SU-DHL-6 (cell line): ENCODE measurements around the gene CREG2.

Source experiments
- H2AFZ ChIP-seq: fragments of 200-600 bp; sonication (generic); 2 replicates; pipeline ENCODE4 v1.6.1; 2014; ENCODE audit warnings: low read depth, mild to moderate bottlenecking, moderate library complexity, mixed read lengths, antibody characterized with exemption, low read length; ENCODE audit not compliant: severe bottlenecking
- H3F3A ChIP-seq: fragments of 200-600 bp; shearing (Covaris generic); 2 replicates; pipeline ENCODE4 v1.6.0; 2016; ENCODE audit warnings: antibody characterized with exemption, mild to moderate bottlenecking; ENCODE audit not compliant: insufficient read depth
- H3K27ac ChIP-seq: fragments of 200-600 bp; sonication (generic); 2 replicates; pipeline ENCODE4 v1.5.1; 2016; ENCODE audit warnings: low read depth, mild to moderate bottlenecking, low read length, moderate library complexity, mixed read lengths
- H3K27me3 ChIP-seq: fragments of 200-600 bp; sonication (generic), shearing (Covaris generic); 2 replicates; pipeline ENCODE4 v1.6.0; 2014; ENCODE audit warnings: mild to moderate bottlenecking, low read length
- H3K36me3 ChIP-seq: fragments of 200-600 bp; sonication (generic); 2 replicates; pipeline ENCODE4 v1.6.1; 2014; ENCODE audit warnings: mild to moderate bottlenecking, low read length, mixed read lengths
- H3K4me2 ChIP-seq: fragments of 300-600, 200-600 bp; shearing (Covaris generic), sonication (generic); 2 replicates; pipeline ENCODE4 v1.6.0; 2014; ENCODE audit warnings: low read length, low read depth, mild to moderate bottlenecking; ENCODE audit not compliant: poor library complexity, severe bottlenecking
- H3K4me3 ChIP-seq: fragments of 200-600 bp; sonication (generic); 2 replicates; pipeline ENCODE4 v1.5.1; 2014; ENCODE audit warnings: antibody characterized with exemption, low read length, mild to moderate bottlenecking, mixed read lengths; ENCODE audit not compliant: insufficient read depth, poor library complexity, severe bottlenecking
- H3K79me2 ChIP-seq: fragments of 200-600 bp; sonication (generic); 2 replicates; pipeline ENCODE4 v1.6.1; 2014; ENCODE audit warnings: mild to moderate bottlenecking, low read length, moderate library complexity; ENCODE audit not compliant: insufficient read depth
- H3K9ac ChIP-seq: fragments of 200-600 bp; sonication (generic); 2 replicates; pipeline ENCODE4 v1.7.0; 2014; ENCODE audit warnings: mild to moderate bottlenecking, low read length
- H3K9me2 ChIP-seq: fragments of 200-600 bp; sonication (generic); replicated peaks from 2 replicates; pipeline ENCODE4 v1.6.1; 2014; ENCODE audit warnings: low read length; ENCODE audit not compliant: insufficient read depth
- H3K9me3 ChIP-seq: fragments of 200-600 bp; sonication (generic); 2 replicates; pipeline ENCODE4 v1.6.1; 2014; ENCODE audit warnings: low read length, mixed read lengths; ENCODE audit not compliant: insufficient read depth
- H4K20me1 ChIP-seq: fragments of 200-600 bp; sonication (generic); 2 replicates; pipeline ENCODE4 v1.6.1; 2014; ENCODE audit warnings: low read depth, mild to moderate bottlenecking, antibody characterized with exemption, low read length, moderate library complexity, mixed read lengths
- EZH2phosphoT487 ChIP-seq: fragments of 200-600 bp; sonication (generic), shearing (Covaris generic); conservative IDR thresholded peaks from 2 replicates; pipeline ENCODE4 v1.6.1; 2018; ENCODE audit warnings: mild to moderate bottlenecking, antibody characterized with exemption, low read length, moderate library complexity, mixed read lengths
- TF ChIP-seq, protein P1 (sequence below): fragments of 200-600 bp; sonication (generic); IDR thresholded peaks from one replicate; pipeline ENCODE4 v1.5.1; 2017; ENCODE audit warnings: antibody characterized with exemption, mild to moderate bottlenecking, low read length, moderate library complexity; ENCODE audit not compliant: insufficient read depth, poor library complexity, severe bottlenecking

The CREG2 gene

GRCh38 chr2:101415884-101416283, 28.6 kb upstream of the CREG2 start:
- Histone ChIP-seq H2AFZ (no peak overlapping the region), H3K4me2 (no peak overlapping the region), H4K20me1 (no peaks in the 10 kb centered on the region), H3K79me2 (no peaks in the 10 kb centered on the region), H3K4me3 (no peak overlapping the region), H3K27me3 (no peaks in the 10 kb centered on the region), H3F3A (no peaks in the 10 kb centered on the region), H3K9me2 (no peaks in the 10 kb centered on the region), H3K9me3 (no peaks in the 10 kb centered on the region), H3K36me3 (no peaks in the 10 kb centered on the region), H3K9ac (no peak overlapping the region), H3K27ac (no peak overlapping the region)
- TF ChIP-seq, protein P1, sequence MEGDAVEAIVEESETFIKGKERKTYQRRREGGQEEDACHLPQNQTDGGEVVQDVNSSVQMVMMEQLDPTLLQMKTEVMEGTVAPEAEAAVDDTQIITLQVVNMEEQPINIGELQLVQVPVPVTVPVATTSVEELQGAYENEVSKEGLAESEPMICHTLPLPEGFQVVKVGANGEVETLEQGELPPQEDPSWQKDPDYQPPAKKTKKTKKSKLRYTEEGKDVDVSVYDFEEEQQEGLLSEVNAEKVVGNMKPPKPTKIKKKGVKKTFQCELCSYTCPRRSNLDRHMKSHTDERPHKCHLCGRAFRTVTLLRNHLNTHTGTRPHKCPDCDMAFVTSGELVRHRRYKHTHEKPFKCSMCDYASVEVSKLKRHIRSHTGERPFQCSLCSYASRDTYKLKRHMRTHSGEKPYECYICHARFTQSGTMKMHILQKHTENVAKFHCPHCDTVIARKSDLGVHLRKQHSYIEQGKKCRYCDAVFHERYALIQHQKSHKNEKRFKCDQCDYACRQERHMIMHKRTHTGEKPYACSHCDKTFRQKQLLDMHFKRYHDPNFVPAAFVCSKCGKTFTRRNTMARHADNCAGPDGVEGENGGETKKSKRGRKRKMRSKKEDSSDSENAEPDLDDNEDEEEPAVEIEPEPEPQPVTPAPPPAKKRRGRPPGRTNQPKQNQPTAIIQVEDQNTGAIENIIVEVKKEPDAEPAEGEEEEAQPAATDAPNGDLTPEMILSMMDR: no peak
- no peak for TF ChIP-seq EZH2phosphoT487

DNA sequence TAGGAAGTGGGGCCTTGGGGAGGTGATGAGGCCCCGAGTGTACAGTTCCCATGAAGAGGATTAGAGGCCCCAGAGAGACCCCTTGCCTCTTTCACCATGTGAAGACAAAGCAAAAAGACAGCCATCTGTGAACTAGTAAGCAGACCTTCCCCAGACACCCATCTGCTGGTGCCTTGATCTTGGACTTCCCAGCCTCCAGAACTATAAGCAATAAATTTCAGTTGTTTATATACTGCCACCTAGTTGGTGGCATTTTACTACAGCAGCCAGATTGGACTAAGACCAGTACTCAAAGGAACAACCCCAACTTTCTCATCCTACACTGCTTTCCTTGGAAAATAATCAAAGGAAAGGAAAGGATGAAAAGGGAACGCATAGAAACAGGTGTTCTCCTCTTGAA, 27.9 kb upstream of the CREG2 start:
- no peak overlapping the region for H3K4me2 ChIP-seq
- H3K9ac ChIP-seq: no peak overlapping the region
- no peaks in the 10 kb centered on the region for H3K27me3 ChIP-seq
- H3K9me3 ChIP-seq: no peaks in the 10 kb centered on the region
- no peak for TF ChIP-seq EZH2phosphoT487
- TF ChIP-seq, protein P1: no peak
- no peak overlapping the region for H3K27ac ChIP-seq
- no peak overlapping the region for H3K4me3 ChIP-seq
- H3K79me2 ChIP-seq: no peaks in the 10 kb centered on the region
- H4K20me1 ChIP-seq: no peaks in the 10 kb centered on the region
- H3K9me2 ChIP-seq: no peaks in the 10 kb centered on the region
- no peaks in the 10 kb centered on the region for H3F3A ChIP-seq
- H2AFZ ChIP-seq: no peak overlapping the region
- no peaks in the 10 kb centered on the region for H3K36me3 ChIP-seq

GRCh38 chr2:101412092-101412694, 24.9 kb upstream of the CREG2 start:
- no peak overlapping the region for H3K4me3 ChIP-seq
- H2AFZ ChIP-seq: no peak overlapping the region
- no peak overlapping the region for H3K9ac ChIP-seq
- TF ChIP-seq, protein P1: no peak
- TF ChIP-seq EZH2phosphoT487: no peak
- H3K27ac ChIP-seq: no peak overlapping the region
- H3K36me3 ChIP-seq: no peaks in the 10 kb centered on the region
- H3F3A ChIP-seq: no peaks in the 10 kb centered on the region
- H3K9me2 ChIP-seq: no peaks in the 10 kb centered on the region
- no peaks in the 10 kb centered on the region for H3K9me3 ChIP-seq
- no peak overlapping the region for H3K4me2 ChIP-seq
- no peaks in the 10 kb centered on the region for H3K79me2 ChIP-seq
- H3K27me3 ChIP-seq: no peaks in the 10 kb centered on the region
- no peaks in the 10 kb centered on the region for H4K20me1 ChIP-seq
